ENCODE data around the gene WDR7.

GRCh38 chr18:57058734-57059133 lies 407.6 kb downstream of the WDR7 start:
- TF ChIP-seq CTCF (IDR thresholded peaks at IDR 0.05) (no peak), POLR2A (IDR thresholded peaks at IDR 0.05) (no peak)
